Measurements from ENCODE around the gene TEX19. TPM values are rescaled to one million over a fixed set of nuclear protein-coding genes. Genes with fewer than 3 reads are reported as not detected.

TEX19 gene
- total and polyA plus RNA-seq, 10 of the 15 experiments (the other 5 are each of a cell fraction or from before 2014, with no cell fraction given): 0.03 to 0.32 (median 0.13) TPM; not detected in 3

- TF ChIP-seq EGR1 (IDR thresholded peaks at IDR 0.05; ENCODE audit: borderline replicate concordance in 1 of 2, low read depth in 2 of 2, low read length in 2 of 2) (no peak), ZBED1 (IDR thresholded peaks at IDR 0.05; ENCODE audit: borderline replicate concordance) (no peak), ZNF622 (IDR thresholded peaks at IDR 0.05) (no peak)
Observed at GRCh38 chr17:82329683-82330321, 29.2 kb upstream of the TEX19 start (continued).

DNA sequence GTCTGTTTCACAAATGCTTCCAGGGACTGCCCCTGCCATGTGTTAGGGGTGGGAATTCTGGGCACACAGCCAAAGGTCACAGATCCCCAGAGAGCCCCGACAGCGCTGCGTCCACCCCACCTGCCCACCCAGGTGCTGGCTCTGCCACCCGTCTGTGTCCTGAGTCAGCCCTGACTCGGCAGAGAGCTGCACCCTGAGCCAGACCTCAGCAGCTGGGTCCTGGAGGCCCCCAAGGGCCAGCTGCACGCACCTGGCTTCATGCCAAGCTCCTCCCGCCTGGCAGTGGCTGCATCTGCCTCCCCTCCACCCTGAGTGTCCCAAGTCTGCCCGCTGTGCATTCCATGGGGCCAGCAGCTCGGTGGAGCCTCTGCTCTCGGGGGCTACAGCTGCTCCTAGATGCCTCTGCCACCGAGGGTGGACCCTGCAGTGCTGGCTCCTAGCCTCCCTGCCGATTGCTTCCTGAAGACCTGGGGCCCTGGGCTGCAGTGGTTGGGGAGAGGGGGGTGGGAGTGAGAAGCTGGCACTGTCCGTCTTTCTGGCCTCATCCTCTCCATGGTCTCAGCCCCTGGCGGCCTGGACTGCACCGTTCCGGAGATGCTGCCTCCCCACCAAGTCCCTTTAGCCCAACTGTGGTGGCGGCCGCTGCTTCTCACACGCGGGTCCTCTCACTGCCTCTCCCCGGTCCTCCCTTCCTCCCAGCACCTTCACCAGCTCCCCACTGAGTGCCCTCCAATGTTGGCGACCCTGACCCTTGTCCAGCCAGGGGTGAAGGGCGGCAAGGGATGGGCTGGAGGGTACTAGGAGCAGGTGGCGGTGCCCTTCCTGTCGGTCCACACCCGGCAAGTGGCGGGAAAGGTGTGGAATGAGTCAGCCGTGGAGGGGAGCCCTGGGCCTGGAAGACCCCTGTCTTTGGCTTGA lies 28.5 kb upstream of the TEX19 start:
- ChIA-PET RAD21 (ENCODE audit: unreplicated experiment) (no interaction called here), CTCF (interaction anchor here (1.2 to 1.4 kb wide), 2 partner anchors 20 to 31 kb away, joined by 3 to 4 read pairs; no protein-coding TSS in a partner anchor), SMC1A (ENCODE audit: uncharacterized antibody, unreplicated experiment) (interaction anchor here (0.9 kb wide), 1 partner anchor 29 kb away, joined by 3 read pairs; no protein-coding TSS in a partner anchor), POLR2A (no interaction called here)
- ATAC-seq (peak; percentile 31), FAIRE-seq (no peak), DNase-seq (ENCODE audit: low read depth, low spot score) (no peak)
- BruUV-seq (replicated peaks): no TSS peak
- H3K9ac ChIP-seq (ENCODE audit: control insufficient read depth, insufficient read depth, low read length): no peak overlapping the region
- H3K4me3 ChIP-seq: no peak overlapping the region
- H3K27ac ChIP-seq (ENCODE audit: control insufficient read depth, insufficient read depth): no peak overlapping the region
- no peaks in the 10 kb centered on the region for H4K20me1 ChIP-seq (ENCODE audit: control insufficient read depth, insufficient read depth)
- H3K79me2 ChIP-seq (ENCODE audit: control insufficient read depth, insufficient read depth, low read length): no peaks in the 10 kb centered on the region
- no peaks in the 10 kb centered on the region for H3K36me3 ChIP-seq (ENCODE audit: control insufficient read depth in 2 of 2, insufficient read depth in 2 of 2, low read length in 1 of 2)
- no peak overlapping the region for H3K4me2 ChIP-seq (ENCODE audit: control insufficient read depth, insufficient read depth)
- WGBS (ENCODE audit: insufficient coverage, insufficient replicate concordance, low lambda C conversion rate, missing lambda C conversion rate): 27% methylated on average over 28 of the region's 28 CpGs
- intact Hi-C loops (cut with micrococcal nuclease; ENCODE audit: unreplicated experiment): no loop called here
- H3K4me1 ChIP-seq (ENCODE audit: control insufficient read depth, insufficient read depth, low read length): peaks cover 11% of the 10 kb centered on the region
- peaks cover 6 to 12% of the 10 kb centered on the region in 2 experiments; a peak in 3 of 4 replicates for H3K27me3 ChIP-seq (replicated peaks in 1 of 2; ENCODE audit: control insufficient read depth in 2 of 2, insufficient read depth in 2 of 2, low read length in 1 of 2)
- H2AFZ ChIP-seq (ENCODE audit: control insufficient read depth, low read depth, low read length): no peak overlapping the region
- no peaks in the 10 kb centered on the region for H3K9me3 ChIP-seq (replicated peaks; ENCODE audit: control insufficient read depth, insufficient read depth, low read length)
- in situ Hi-C loops (cut with MboI): no loop called here
- TF ChIP-seq TCF12 (IDR thresholded peaks at IDR 0.05; ENCODE audit: low read depth, low read length) (peak; percentile 90), ZNF207 (IDR thresholded peaks at IDR 0.05; ENCODE audit: borderline replicate concordance) (no peak), YBX1 (IDR thresholded peaks at IDR 0.05) (no peak), EED (IDR thresholded peaks at IDR 0.05; ENCODE audit: low read depth) (no peak), POLR2AphosphoS2 (IDR thresholded peaks at IDR 0.05; ENCODE audit: low read depth, low read length) (no peak), CHD4 (IDR thresholded peaks at IDR 0.05) (no peak), RBBP5 (conservative IDR thresholded peaks at IDR 0.05) (no peak), E4F1 (IDR thresholded peaks at IDR 0.05; ENCODE audit: borderline replicate concordance, partially characterized antibody) (no peak), RB1 (IDR thresholded peaks at IDR 0.05; ENCODE audit: borderline replicate concordance) (no peak), TCF3 (IDR thresholded peaks at IDR 0.05; ENCODE audit: borderline replicate concordance, insufficient read depth, low read depth, low read length) (peak; percentile 12; the same call in 1 of the 2 replicates), SIX5 (IDR thresholded peaks at IDR 0.05; ENCODE audit: low read depth, low read length, severe bottlenecking) (no peak), RAD21 (IDR thresholded peaks at IDR 0.05; ENCODE audit: insufficient read depth, low read depth, low read length) (no peak)
- TF ChIP-seq, protein P1, sequence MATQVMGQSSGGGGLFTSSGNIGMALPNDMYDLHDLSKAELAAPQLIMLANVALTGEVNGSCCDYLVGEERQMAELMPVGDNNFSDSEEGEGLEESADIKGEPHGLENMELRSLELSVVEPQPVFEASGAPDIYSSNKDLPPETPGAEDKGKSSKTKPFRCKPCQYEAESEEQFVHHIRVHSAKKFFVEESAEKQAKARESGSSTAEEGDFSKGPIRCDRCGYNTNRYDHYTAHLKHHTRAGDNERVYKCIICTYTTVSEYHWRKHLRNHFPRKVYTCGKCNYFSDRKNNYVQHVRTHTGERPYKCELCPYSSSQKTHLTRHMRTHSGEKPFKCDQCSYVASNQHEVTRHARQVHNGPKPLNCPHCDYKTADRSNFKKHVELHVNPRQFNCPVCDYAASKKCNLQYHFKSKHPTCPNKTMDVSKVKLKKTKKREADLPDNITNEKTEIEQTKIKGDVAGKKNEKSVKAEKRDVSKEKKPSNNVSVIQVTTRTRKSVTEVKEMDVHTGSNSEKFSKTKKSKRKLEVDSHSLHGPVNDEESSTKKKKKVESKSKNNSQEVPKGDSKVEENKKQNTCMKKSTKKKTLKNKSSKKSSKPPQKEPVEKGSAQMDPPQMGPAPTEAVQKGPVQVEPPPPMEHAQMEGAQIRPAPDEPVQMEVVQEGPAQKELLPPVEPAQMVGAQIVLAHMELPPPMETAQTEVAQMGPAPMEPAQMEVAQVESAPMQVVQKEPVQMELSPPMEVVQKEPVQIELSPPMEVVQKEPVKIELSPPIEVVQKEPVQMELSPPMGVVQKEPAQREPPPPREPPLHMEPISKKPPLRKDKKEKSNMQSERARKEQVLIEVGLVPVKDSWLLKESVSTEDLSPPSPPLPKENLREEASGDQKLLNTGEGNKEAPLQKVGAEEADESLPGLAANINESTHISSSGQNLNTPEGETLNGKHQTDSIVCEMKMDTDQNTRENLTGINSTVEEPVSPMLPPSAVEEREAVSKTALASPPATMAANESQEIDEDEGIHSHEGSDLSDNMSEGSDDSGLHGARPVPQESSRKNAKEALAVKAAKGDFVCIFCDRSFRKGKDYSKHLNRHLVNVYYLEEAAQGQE (IDR thresholded peaks at IDR 0.05; ENCODE audit: low read depth, low read length): no peak
